Effector CD8-positive, alpha-beta T cell (primary cell): Measurements from ENCODE around the gene USP17L12.
"Not testable (repeated sequence)": the region's sequence is repeated elsewhere in the genome, so short reads cannot be mapped to it uniquely, and the experiment has no call there.

Experiments
- DNase-seq: peaks from one replicate; lab custom pipeline; 2025; lab: John Stamatoyannopoulos, UW
- total RNA-seq, 4 experiments: gene quantifications; one replicate each; lab custom pipeline; 2026; lab: John Stamatoyannopoulos, UW

Gene USP17L12, protein sequence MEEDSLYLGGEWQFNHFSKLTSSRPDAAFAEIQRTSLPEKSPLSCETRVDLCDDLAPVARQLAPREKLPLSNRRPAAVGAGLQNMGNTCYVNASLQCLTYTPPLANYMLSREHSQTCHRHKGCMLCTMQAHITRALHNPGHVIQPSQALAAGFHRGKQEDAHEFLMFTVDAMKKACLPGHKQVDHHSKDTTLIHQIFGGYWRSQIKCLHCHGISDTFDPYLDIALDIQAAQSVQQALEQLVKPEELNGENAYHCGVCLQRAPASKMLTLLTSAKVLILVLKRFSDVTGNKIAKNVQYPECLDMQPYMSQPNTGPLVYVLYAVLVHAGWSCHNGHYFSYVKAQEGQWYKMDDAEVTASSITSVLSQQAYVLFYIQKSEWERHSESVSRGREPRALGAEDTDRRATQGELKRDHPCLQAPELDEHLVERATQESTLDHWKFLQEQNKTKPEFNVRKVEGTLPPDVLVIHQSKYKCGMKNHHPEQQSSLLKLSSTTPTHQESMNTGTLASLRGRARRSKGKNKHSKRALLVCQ
- total RNA-seq: 0 reads per million in 4 experiments

DNA sequence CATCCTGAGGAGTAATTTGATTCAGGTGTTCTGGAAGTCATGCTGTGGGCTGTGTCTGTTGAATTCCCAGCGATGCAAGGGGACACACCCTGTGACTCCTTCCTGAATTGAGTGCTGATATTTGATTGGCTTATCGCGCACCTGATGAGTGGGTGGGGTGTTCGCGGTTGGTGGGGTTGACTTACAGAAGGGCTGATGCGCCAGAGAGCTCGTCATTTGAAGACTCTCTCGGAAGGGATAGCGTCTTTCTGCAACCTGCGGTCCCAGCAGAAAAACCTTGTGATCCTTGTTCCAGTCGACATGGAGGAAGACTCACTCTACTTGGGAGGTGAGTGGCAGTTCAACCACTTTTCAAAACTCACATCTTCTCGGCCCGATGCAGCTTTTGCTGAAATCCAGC is at the start of gene USP17L12:
Gene USP17L12 (plus strand): TSS at position 301 of the 400 bp plus-strand sequence. CDS start 0 bp downstream, at position 301.
- DNase-seq: not testable (repeated sequence)

DNA sequence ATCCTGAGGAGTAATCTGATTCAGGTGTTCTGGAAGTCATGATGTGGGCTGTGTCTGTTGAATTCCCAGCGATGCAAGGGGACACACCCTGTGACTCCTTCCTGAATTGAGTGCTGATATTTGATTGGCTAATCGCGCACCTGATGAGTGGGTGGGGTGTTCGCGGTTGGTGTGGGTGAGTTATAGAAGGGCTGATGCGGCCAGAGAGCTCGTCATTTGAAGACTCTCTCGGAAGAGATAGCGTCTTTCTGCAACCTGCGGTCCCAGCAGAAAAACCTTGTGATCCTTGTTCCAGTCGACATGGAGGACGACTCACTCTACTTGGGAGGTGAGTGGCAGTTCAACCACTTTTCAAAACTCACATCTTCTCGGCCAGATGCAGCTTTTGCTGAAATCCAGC is 9.6 kb upstream of the USP17L12 start, which contains the start of gene USP17L10:
Gene USP17L10 (plus strand): TSS at position 301 of the 400 bp plus-strand sequence. CDS start 0 bp downstream, at position 301.
- not testable (repeated sequence) for DNase-seq

DNA sequence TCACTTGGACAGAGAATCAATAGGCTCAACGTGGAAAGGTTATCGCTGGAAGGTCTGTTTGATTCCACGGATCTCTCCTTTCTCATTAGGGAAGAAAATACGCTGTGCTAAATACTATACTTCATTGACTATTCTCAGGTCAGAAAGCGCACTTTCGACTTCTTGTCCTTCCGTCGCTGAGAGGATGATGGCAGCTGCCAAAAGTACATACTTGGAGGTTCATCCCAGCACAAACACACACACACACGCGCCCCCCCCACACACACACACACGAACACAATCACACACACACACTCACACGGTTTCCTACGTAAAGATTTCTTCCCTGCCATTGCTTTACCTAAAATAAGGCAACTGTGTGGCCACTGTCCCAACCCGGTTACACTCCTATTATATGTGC is 5.3 kb upstream of the USP17L12 start:
- DNase-seq: not testable (repeated sequence)

DNA sequence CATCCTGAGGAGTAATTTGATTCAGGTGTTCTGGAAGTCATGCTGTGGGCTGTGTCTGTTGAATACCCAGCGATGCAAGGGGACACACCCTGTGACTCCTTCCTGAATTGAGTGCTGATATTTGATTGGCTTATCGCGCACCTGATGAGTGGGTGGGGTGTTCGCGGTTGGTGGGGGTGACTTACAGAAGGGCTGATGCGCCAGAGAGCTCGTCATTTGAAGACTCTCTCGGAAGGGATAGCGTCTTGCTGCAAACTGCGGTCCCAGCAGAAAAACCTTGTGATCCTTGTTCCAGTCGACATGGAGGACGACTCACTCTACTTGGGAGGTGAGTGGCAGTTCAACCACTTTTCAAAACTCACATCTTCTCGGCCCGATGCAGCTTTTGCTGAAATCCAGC is 4.8 kb upstream of the USP17L12 start, which contains the start of gene USP17L11:
Gene USP17L11 (plus strand): TSS at position 301 of the 400 bp plus-strand sequence. CDS start 0 bp downstream, at position 301.
- not testable (repeated sequence) for DNase-seq

DNA sequence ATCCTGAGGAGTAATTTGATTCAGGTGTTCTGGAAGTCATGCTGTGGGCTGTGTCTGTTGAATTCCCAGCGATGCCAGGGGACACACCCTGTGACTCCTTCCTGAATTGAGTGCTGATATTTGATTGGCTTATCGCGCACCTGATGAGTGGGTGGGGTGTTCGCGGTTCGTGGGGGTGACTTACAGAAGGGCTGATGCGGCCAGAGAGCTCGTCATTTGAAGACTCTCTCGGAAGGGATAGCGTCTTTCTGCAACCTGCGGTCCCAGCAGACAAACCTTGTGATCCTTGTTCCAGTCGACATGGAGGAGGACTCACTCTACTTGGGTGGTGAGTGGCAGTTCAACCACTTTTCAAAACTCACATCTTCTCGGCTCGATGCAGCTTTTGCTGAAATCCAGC is 4.6 kb downstream of the USP17L12 start, which contains the start of gene USP17L13:
Gene USP17L13 (plus strand): TSS at position 301 of the 400 bp plus-strand sequence. CDS start 0 bp downstream, at position 301.
- DNase-seq: not testable (repeated sequence)

DNA sequence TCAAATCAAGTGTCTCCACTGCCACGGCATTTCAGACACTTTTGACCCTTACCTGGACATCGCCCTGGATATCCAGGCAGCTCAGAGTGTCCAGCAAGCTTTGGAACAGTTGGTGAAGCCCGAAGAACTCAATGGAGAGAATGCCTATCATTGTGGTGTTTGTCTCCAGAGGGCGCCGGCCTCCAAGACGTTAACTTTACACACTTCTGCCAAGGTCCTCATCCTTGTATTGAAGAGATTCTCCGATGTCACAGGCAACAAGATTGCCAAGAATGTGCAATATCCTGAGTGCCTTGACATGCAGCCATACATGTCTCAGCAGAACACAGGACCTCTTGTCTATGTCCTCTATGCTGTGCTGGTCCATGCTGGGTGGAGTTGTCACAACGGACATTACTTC is 10.3 kb downstream of the USP17L12 start:
- not testable (repeated sequence) for DNase-seq

DNA sequence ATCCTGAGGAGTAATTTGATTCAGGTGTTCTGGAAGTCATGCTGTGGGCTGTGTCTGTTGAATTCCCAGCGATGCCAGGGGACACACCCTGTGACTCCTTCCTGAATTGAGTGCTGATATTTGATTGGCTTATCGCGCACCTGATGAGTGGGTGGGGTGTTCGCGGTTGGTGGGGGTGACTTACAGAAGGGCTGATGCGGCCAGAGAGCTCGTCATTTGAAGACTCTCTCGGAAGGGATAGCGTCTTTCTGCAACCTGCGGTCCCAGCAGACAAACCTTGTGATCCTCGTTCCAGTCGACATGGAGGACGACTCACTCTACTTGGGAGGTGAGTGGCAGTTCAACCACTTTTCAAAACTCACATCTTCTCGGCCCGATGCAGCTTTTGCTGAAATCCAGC is 14.1 kb downstream of the USP17L12 start, which contains the start of gene USP17L15:
Gene USP17L15 (plus strand): TSS at position 301 of the 400 bp plus-strand sequence. CDS start 0 bp downstream, at position 301.
- not testable (repeated sequence) for DNase-seq

DNA sequence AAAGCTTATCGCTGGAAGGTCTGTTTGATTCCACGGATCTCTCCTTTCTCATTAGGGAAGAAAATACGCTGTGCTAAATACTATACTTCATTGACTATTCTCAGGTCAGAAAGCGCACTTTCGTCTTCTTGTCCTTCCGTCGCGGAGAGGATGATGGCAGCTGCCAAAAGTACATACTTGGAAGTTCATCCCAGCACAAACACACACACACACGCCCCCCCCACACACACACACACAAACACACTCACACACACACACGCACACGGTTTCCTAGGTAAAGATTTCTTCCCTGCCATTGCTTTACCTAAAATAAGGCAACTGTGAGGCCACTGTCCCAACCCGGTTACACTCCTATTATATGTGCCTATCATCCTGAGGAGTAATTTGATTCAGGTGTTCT is 18.5 kb downstream of the USP17L12 start:
- not testable (repeated sequence) for DNase-seq

DNA sequence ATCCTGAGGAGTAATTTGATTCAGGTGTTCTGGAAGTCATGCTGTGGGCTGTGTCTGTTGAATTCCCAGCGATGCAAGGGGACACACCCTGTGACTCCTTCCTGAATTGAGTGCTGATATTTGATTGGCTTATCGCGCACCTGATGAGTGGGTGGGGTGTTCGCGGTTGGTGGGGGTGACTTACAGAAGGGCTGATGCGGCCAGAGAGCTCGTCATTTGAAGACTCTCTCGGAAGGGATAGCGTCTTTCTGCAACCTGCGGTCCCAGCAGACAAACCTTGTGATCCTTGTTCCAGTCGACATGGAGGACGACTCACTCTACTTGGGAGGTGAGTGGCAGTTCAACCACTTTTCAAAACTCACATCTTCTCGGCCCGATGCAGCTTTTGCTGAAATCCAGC is 23.6 kb downstream of the USP17L12 start, which contains the start of gene USP17L17:
Gene USP17L17 (plus strand): TSS at position 301 of the 400 bp plus-strand sequence. CDS start 0 bp downstream, at position 301.
- DNase-seq: not testable (repeated sequence)

DNA sequence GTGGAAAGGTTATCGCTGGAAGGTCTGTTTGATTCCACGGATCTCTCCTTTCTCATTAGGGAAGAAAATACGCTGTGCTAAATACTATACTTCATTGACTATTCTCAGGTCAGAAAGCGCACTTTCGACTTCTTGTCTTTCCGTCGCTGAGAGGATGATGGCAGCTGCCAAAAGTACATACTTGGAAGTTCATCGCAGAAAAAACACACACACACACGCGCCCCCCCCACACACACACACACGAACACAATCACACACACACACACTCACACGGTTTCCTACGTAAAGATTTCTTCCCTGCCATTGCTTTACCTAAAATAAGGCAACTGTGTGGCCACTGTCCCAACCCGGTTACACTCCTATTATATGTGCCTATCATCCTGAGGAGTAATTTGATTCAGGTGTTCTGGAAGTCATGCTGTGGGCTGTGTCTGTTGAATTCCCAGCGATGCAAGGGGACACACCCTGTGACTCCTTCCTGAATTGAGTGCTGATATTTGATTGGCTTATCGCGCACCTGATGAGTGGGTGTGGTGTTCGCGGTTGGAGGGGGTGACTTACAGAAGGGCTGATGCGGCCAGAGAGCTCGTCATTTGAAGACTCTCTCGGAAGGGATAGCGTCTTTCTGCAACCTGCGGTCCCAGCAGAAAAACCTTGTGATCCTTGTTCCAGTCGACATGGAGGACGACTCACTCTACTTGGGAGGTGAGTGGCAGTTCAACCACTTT is 28.2 kb downstream of the USP17L12 start, which contains the start of gene USP17L18:
Gene USP17L18 (plus strand): TSS at position 678 of the 728 bp plus-strand sequence. CDS start 0 bp downstream, at position 678.
- DNase-seq: not testable (repeated sequence)

DNA sequence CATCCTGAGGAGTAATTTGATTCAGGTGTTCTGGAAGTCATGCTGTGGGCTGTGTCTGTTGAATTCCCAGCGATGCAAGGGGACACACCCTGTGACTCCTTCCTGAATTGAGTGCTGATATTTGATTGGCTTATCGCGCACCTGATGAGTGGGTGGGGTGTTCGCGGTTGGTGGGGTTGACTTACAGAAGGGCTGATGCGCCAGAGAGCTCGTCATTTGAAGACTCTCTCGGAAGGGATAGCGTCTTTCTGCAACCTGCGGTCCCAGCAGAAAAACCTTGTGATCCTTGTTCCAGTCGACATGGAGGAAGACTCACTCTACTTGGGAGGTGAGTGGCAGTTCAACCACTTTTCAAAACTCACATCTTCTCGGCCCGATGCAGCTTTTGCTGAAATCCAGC is 33.1 kb downstream of the USP17L12 start, which contains the start of gene USP17L19:
Gene USP17L19 (plus strand): TSS at position 301 of the 400 bp plus-strand sequence. CDS start 0 bp downstream, at position 301.
- DNase-seq: not testable (repeated sequence)

DNA sequence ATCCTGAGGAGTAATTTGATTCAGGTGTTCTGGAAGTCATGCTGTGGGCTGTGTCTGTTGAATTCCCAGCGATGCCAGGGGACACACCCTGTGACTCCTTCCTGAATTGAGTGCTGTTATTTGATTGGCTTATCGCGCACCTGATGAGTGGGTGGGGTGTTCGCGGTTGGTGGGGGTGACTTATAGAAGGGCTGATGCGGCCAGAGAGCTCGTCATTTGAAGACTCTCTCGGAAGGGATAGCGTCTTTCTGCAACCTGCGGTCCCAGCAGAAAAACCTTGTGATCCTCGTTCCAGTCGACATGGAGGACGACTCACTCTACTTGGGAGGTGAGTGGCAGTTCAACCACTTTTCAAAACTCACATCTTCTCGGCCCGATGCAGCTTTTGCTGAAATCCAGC is 37.9 kb downstream of the USP17L12 start, which contains the start of gene USP17L20:
Gene USP17L20 (plus strand): TSS at position 301 of the 400 bp plus-strand sequence. CDS start 0 bp downstream, at position 301.
- not testable (repeated sequence) for DNase-seq

DNA sequence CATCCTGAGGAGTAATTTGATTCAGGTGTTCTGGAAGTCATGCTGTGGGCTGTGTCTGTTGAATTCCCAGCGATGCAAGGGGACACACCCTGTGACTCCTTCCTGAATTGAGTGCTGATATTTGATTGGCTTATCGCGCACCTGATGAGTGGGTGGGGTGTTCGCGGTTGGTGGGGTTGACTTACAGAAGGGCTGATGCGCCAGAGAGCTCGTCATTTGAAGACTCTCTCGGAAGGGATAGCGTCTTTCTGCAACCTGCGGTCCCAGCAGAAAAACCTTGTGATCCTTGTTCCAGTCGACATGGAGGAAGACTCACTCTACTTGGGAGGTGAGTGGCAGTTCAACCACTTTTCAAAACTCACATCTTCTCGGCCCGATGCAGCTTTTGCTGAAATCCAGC is 42.6 kb downstream of the USP17L12 start, which contains the start of gene USP17L21:
Gene USP17L21 (plus strand): TSS at position 301 of the 400 bp plus-strand sequence. CDS start 0 bp downstream, at position 301.
- not testable (repeated sequence) for DNase-seq

DNA sequence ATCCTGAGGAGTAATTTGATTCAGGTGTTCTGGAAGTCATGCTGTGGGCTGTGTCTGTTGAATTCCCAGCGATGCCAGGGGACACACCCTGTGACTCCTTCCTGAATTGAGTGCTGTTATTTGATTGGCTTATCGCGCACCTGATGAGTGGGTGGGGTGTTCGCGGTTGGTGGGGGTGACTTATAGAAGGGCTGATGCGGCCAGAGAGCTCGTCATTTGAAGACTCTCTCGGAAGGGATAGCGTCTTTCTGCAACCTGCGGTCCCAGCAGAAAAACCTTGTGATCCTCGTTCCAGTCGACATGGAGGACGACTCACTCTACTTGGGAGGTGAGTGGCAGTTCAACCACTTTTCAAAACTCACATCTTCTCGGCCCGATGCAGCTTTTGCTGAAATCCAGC is 47.4 kb downstream of the USP17L12 start, which contains the start of gene USP17L22:
Gene USP17L22 (plus strand): TSS at position 301 of the 400 bp plus-strand sequence. CDS start 0 bp downstream, at position 301.
- not testable (repeated sequence) for DNase-seq
